Measurements from ENCODE around the gene GGA3.
A peak's percentile ranks its signal among the peaks of the same experiment; 100 is the strongest.
"Not testable (repeated sequence)": the region's sequence is repeated elsewhere in the genome, so short reads cannot be mapped to it uniquely, and the experiment has no call there.

The GGA3 gene

GRCh38 chr17:75207760-75208159 is 53.6 kb downstream of the GGA3 start:
- Histone ChIP-seq H3K9me3 (ENCODE audit: control insufficient read depth in 2 of 2, low read length in 2 of 2) (no peaks in the 10 kb centered on the region), H3K4me1 (ENCODE audit: control insufficient read depth, insufficient read depth, low read length) (peaks cover 22% of the 10 kb centered on the region), H3K9ac (ENCODE audit: low read length in 2 of 2) (no peak overlapping the region), H3K4me3 (ENCODE audit: low read length in 2 of 2) (no peak overlapping the region), H3K36me3 (ENCODE audit: control insufficient read depth in 2 of 2, insufficient read depth in 2 of 2, low read length in 2 of 2) (peaks cover 11 to 19% of the 10 kb centered on the region in 2 donors), H3K27me3 (ENCODE audit: control insufficient read depth in 1 of 2, insufficient read depth in 2 of 2, low read length in 2 of 2) (no peaks in the 10 kb centered on the region), H3K27ac (ENCODE audit: low read length) (no peak overlapping the region)

- H3K27me3 ChIP-seq (ENCODE audit: control insufficient read depth in 1 of 2, insufficient read depth in 2 of 2, low read length in 2 of 2); H3K27ac ChIP-seq (ENCODE audit: low read length); H3K9me3 ChIP-seq (ENCODE audit: control insufficient read depth in 2 of 2, low read length in 2 of 2); H3K9ac ChIP-seq (ENCODE audit: low read length in 2 of 2); H3K4me3 ChIP-seq (ENCODE audit: low read length in 2 of 2): not testable (repeated sequence)
- H3K36me3 ChIP-seq (ENCODE audit: control insufficient read depth in 2 of 2, insufficient read depth in 2 of 2, low read length in 2 of 2), result peaks cover 11 to 14% of the 10 kb centered on the region in 2 donors
- peaks cover 22% of the 10 kb centered on the region for H3K4me1 ChIP-seq (ENCODE audit: control insufficient read depth, insufficient read depth, low read length)
Measured at GRCh38 chr17:75207050-75207407, 54.4 kb downstream of the GGA3 start.

DNA sequence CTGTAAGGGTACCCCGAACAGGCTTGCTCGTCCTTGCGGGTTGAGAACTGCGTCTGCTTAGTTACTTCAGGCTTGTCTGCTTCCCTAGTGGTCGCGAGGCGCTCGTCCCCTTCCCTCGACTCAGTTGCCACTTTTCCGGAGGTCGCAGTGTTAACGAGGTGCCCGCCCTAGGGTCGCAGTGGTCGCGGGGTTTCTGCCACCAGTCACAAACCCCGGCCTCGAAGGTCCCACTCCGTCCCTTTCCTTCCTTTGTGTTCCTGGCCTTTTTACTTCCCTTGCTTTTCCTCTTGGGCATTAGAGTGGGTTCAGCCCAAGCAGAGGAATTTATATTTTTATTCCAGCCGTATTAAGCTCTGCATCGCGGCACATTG is 55.6 kb downstream of the GGA3 start:
- peaks cover 7 to 9% of the 10 kb centered on the region in 2 donors for H3K36me3 ChIP-seq (ENCODE audit: control insufficient read depth in 2 of 2, insufficient read depth in 2 of 2, low read length in 2 of 2)

GRCh38 chr17:75205037-75205792 is 56.2 kb downstream of the GGA3 start, which contains the start of gene NUP85:
Gene NUP85, plus strand, starts transcription at chr17:75205679. Its CDS starts 83 bp downstream, at chr17:75205762.
- peak within 1 kb of the TSS; percentile 93 for H3K27ac ChIP-seq (ENCODE audit: low read length)
- no peaks in the 10 kb centered on the region for H3K9me3 ChIP-seq (ENCODE audit: control insufficient read depth in 2 of 2, low read length in 2 of 2)
- H3K27me3 ChIP-seq (ENCODE audit: control insufficient read depth in 1 of 2, insufficient read depth in 2 of 2, low read length in 2 of 2), result no peaks in the 10 kb centered on the region
- peaks cover 5 to 7% of the 10 kb centered on the region in 2 donors for H3K36me3 ChIP-seq (ENCODE audit: control insufficient read depth in 2 of 2, insufficient read depth in 2 of 2, low read length in 2 of 2)
- peak within 1 kb of the TSS; percentile 97 to 98 for H3K9ac ChIP-seq (ENCODE audit: low read length in 2 of 2)
- peaks cover 22% of the 10 kb centered on the region for H3K4me1 ChIP-seq (ENCODE audit: control insufficient read depth, insufficient read depth, low read length)
- peak within 1 kb of the TSS; percentile 96 to 100 for H3K4me3 ChIP-seq (ENCODE audit: low read length in 2 of 2)

More for the DNA sequence above, 55.6 kb downstream of the GGA3 start:
- Histone ChIP-seq H3K27ac (ENCODE audit: low read length) (peak overlapping the region; percentile 93), H3K4me3 (ENCODE audit: low read length in 2 of 2) (peak overlapping the region; percentile 96 to 100), H3K27me3 (ENCODE audit: control insufficient read depth in 1 of 2, insufficient read depth in 2 of 2, low read length in 2 of 2) (no peaks in the 10 kb centered on the region), H3K9me3 (ENCODE audit: control insufficient read depth in 2 of 2, low read length in 2 of 2) (no peaks in the 10 kb centered on the region), H3K9ac (ENCODE audit: low read length in 2 of 2) (peak overlapping the region; percentile 97 to 98), H3K4me1 (ENCODE audit: control insufficient read depth, insufficient read depth, low read length) (peaks cover 22% of the 10 kb centered on the region)

GRCh38 chr17:75199886-75200618 is 61.4 kb downstream of the GGA3 start:
- Histone ChIP-seq H3K4me1 (ENCODE audit: control insufficient read depth, insufficient read depth, low read length) (peaks cover 8% of the 10 kb centered on the region), H3K9me3 (ENCODE audit: control insufficient read depth in 2 of 2, low read length in 2 of 2) (no peaks in the 10 kb centered on the region), H3K27me3 (ENCODE audit: control insufficient read depth in 1 of 2, insufficient read depth in 2 of 2, low read length in 2 of 2) (no peaks in the 10 kb centered on the region), H3K36me3 (ENCODE audit: control insufficient read depth in 2 of 2, insufficient read depth in 2 of 2, low read length in 2 of 2) (no peaks in the 10 kb centered on the region), H3K4me3 (ENCODE audit: low read length in 2 of 2) (no peak overlapping the region), H3K9ac (ENCODE audit: low read length in 2 of 2) (no peak overlapping the region), H3K27ac (ENCODE audit: low read length) (no peak overlapping the region)

GRCh38 chr17:75194879-75195278 is 66.5 kb downstream of the GGA3 start:
- no peak overlapping the region for H3K27ac ChIP-seq (ENCODE audit: low read length)
- no peaks in the 10 kb centered on the region for H3K9me3 ChIP-seq (ENCODE audit: control insufficient read depth in 2 of 2, low read length in 2 of 2)
- H3K4me1 ChIP-seq (ENCODE audit: control insufficient read depth, insufficient read depth, low read length), result no peaks in the 10 kb centered on the region
- no peaks in the 10 kb centered on the region for H3K36me3 ChIP-seq (ENCODE audit: control insufficient read depth in 2 of 2, insufficient read depth in 2 of 2, low read length in 2 of 2)
- H3K27me3 ChIP-seq (ENCODE audit: control insufficient read depth in 1 of 2, insufficient read depth in 2 of 2, low read length in 2 of 2), result no peaks in the 10 kb centered on the region
- H3K4me3 ChIP-seq (ENCODE audit: low read length in 2 of 2), result no peak overlapping the region
- no peak overlapping the region for H3K9ac ChIP-seq (ENCODE audit: low read length in 2 of 2)

GRCh38 chr17:75191584-75191983 is 69.8 kb downstream of the GGA3 start:
- Histone ChIP-seq H3K27me3 (ENCODE audit: control insufficient read depth in 1 of 2, insufficient read depth in 2 of 2, low read length in 2 of 2) (no peaks in the 10 kb centered on the region), H3K4me3 (ENCODE audit: low read length in 2 of 2) (no peak overlapping the region), H3K9ac (ENCODE audit: low read length in 2 of 2) (no peak overlapping the region), H3K9me3 (ENCODE audit: control insufficient read depth in 2 of 2, low read length in 2 of 2) (no peaks in the 10 kb centered on the region), H3K4me1 (ENCODE audit: control insufficient read depth, insufficient read depth, low read length) (no peaks in the 10 kb centered on the region), H3K27ac (ENCODE audit: low read length) (no peak overlapping the region), H3K36me3 (ENCODE audit: control insufficient read depth in 2 of 2, insufficient read depth in 2 of 2, low read length in 2 of 2) (no peaks in the 10 kb centered on the region)

DNA sequence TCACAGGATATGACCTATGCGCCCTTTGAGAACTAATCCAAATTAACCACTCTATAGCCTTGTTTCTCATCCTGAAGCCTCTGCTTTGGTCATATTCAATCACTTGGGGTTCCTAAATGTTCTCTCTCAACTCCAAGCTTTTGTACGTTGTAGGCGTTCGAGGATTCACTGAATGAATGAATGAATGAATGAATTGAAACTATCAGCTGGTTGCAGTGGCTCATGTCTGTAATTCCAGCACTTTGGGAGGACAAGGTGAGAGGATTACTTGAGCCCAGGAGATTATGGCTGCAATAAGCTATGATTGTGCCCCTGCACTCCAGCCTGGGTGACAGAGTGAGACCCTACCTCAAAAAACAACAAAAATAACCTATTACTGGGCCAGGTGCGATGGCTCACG is 72.8 kb downstream of the GGA3 start:
- Histone ChIP-seq H3K27me3 (ENCODE audit: control insufficient read depth in 1 of 2, insufficient read depth in 2 of 2, low read length in 2 of 2) (no peaks in the 10 kb centered on the region), H3K9ac (ENCODE audit: low read length in 2 of 2) (no peak overlapping the region), H3K27ac (ENCODE audit: low read length) (no peak overlapping the region), H3K4me1 (ENCODE audit: control insufficient read depth, insufficient read depth, low read length) (no peaks in the 10 kb centered on the region), H3K9me3 (ENCODE audit: control insufficient read depth in 2 of 2, low read length in 2 of 2) (no peaks in the 10 kb centered on the region), H3K36me3 (ENCODE audit: control insufficient read depth in 2 of 2, insufficient read depth in 2 of 2, low read length in 2 of 2) (no peaks in the 10 kb centered on the region), H3K4me3 (ENCODE audit: low read length in 2 of 2) (no peak overlapping the region)

All from stomach smooth muscle (tissue), 2 donors.